ENCODE data around the gene ZNF335. TPM values are rescaled to one million over a fixed set of nuclear protein-coding genes. Genes with fewer than 3 reads are reported as not detected.
"Not testable (repeated sequence)": the region's sequence is repeated elsewhere in the genome, so short reads cannot be mapped to it uniquely, and the experiment has no call there.

ZNF335 gene
- total and polyA plus RNA-seq, 2 experiments from 2014 or later: 13.5 to 28.1 TPM

DNA sequence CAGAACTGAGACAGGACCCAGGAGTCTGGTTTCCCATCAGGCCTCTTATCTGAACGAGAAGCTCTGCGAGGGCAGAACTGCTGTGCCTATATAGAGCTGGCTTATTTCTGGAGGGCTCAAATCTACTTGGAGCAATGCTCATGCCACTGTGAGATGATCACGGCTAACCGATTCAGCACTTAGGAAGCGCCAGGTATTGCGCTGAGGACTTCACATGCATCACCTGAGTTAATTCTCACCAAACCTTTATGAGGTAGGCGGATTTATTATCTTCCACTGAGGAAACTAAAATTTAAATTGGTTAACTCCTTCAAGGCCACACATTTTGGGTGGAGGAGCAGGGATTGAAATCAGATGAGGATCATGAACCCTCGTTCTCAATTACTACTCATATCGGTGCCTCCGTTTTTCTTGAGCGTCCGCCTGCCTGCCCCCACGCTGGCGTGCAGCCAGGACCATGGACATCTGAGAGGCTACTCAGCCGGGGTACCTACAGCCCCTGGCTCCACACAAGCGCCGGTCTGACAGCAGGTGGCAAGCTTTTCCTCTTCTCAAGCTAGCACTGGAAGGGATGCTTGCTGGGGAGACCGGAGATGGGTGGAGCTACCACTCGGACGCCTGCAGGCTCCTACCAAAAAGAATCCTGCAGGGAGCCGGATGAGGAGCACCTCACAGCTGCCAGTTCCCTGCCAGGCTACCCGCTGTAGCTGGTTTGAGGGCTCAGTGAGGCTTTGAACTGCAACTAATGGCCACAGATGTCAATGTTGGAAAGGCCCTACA, 38.5 kb downstream of the ZNF335 start:
- peak overlapping the region; percentile 68 for H3K4me3 ChIP-seq
- DNase-seq (ENCODE audit: low read depth in 1 of 2, low spot score in 1 of 2): peak; percentile 79 to 80
- TF ChIP-seq, protein P1, sequence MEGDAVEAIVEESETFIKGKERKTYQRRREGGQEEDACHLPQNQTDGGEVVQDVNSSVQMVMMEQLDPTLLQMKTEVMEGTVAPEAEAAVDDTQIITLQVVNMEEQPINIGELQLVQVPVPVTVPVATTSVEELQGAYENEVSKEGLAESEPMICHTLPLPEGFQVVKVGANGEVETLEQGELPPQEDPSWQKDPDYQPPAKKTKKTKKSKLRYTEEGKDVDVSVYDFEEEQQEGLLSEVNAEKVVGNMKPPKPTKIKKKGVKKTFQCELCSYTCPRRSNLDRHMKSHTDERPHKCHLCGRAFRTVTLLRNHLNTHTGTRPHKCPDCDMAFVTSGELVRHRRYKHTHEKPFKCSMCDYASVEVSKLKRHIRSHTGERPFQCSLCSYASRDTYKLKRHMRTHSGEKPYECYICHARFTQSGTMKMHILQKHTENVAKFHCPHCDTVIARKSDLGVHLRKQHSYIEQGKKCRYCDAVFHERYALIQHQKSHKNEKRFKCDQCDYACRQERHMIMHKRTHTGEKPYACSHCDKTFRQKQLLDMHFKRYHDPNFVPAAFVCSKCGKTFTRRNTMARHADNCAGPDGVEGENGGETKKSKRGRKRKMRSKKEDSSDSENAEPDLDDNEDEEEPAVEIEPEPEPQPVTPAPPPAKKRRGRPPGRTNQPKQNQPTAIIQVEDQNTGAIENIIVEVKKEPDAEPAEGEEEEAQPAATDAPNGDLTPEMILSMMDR (IDR thresholded peaks at IDR 0.05; ENCODE audit: low read depth, low read length): peak; percentile 25
- peaks cover 4% of the 10 kb centered on the region for H3K4me1 ChIP-seq (ENCODE audit: low read depth)
- H3K9me3 ChIP-seq (ENCODE audit: low read depth): no peaks in the 10 kb centered on the region
- peak overlapping the region; percentile 99 for H3K27ac ChIP-seq
- H3K36me3 ChIP-seq: peaks cover 5% of the 10 kb centered on the region
- no peaks in the 10 kb centered on the region for H3K27me3 ChIP-seq

DNA sequence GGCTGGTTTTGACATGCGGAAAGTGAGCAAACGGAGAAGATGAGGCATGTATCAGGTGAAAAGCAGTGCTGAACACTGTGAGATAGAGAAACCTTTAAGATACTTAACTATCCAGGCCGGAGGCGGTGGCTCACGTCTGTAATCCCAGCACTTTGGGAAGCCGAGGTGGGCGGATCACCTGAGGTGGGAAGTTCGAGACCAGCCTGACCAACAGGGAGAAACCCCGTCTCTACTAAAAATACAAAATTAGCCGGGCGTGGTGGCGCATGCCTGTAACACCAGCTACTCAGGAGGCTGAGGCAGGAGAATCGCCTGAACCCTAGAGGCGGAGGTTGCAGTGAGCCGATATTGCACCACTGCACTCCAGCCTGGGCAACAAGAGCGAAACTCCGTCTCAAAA, 40.3 kb downstream of the ZNF335 start:
- not testable (repeated sequence) for H3K4me3 ChIP-seq; H3K9me3 ChIP-seq (ENCODE audit: low read depth); H3K4me1 ChIP-seq (ENCODE audit: low read depth); H3K36me3 ChIP-seq; DNase-seq (ENCODE audit: low read depth in 1 of 2, low spot score in 1 of 2); H3K27ac ChIP-seq; H3K27me3 ChIP-seq

DNA sequence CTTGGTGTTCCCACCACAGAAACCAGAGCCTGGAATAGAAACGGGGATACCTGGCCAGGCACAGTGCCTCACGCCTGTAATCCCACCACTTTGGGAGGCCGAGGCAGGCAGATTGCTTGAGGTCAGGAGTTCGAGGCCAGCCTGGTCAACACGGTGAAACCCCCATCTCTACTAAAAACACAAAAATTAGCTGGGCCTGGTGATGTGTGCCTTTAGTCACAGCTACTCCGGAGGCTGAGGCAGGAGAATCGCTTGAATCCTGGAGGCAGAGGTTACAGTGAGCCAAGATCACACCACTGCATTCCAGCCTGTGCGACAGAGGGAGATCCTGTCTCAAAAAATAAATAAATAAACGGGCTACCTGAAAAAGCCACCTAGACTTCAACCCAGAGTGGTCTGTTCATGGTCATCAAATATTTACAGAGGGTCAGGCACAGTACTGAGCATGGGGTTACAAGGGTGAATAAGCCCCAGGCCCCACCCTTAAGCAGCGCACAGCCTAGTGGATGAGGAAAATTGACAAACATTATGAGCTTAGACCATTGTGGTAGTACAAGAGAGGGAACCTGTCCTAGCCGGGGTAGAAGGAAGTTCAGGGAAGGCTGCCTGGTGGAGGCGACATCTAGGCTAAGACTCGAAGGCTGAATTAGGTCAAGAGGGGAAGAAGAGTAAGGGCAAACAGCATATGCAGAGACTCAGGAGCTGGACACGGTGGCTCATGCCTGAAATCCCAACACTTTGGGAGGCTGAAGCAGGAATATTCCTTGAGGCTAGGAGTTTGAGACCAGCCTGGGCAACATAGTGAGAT, 44.7 kb downstream of the ZNF335 start:
- TF ChIP-seq, protein P1 (IDR thresholded peaks at IDR 0.05; ENCODE audit: low read depth, low read length): no peak
- no peaks in the 10 kb centered on the region for H3K27me3 ChIP-seq
- peaks cover 5% of the 10 kb centered on the region for H3K4me1 ChIP-seq (ENCODE audit: low read depth)
- no peak for DNase-seq (ENCODE audit: low read depth in 1 of 2, low spot score in 1 of 2)
- H3K36me3 ChIP-seq: no peaks in the 10 kb centered on the region
- no peak overlapping the region for H3K27ac ChIP-seq
- H3K9me3 ChIP-seq (ENCODE audit: low read depth): no peaks in the 10 kb centered on the region
- no peak overlapping the region for H3K4me3 ChIP-seq

DNA sequence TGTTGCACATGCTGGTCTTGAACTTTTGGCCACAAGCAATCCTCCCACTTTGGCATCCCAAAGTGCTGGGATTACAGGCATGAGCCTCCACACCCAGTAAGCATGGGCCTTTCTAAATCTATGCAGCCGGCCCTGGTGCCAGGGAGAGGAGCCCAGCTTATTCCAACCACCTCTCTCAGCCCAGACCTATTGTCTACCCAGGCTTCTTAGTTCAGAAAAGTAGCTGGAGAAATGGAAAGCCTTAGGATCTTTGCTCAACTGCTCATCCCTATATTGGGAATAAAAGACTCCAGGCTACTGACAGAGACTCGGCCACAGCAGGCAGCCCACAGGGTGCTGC, 45.3 kb downstream of the ZNF335 start:
- no peaks in the 10 kb centered on the region for H3K27me3 ChIP-seq
- H3K4me3 ChIP-seq: no peak overlapping the region
- no peak for DNase-seq (ENCODE audit: low read depth in 1 of 2, low spot score in 1 of 2)
- peaks cover 8% of the 10 kb centered on the region for H3K4me1 ChIP-seq (ENCODE audit: low read depth)
- H3K36me3 ChIP-seq: no peaks in the 10 kb centered on the region
- H3K27ac ChIP-seq: no peak overlapping the region
- H3K9me3 ChIP-seq (ENCODE audit: low read depth): no peaks in the 10 kb centered on the region
- TF ChIP-seq, protein P1 (IDR thresholded peaks at IDR 0.05; ENCODE audit: low read depth, low read length): no peak

DNA sequence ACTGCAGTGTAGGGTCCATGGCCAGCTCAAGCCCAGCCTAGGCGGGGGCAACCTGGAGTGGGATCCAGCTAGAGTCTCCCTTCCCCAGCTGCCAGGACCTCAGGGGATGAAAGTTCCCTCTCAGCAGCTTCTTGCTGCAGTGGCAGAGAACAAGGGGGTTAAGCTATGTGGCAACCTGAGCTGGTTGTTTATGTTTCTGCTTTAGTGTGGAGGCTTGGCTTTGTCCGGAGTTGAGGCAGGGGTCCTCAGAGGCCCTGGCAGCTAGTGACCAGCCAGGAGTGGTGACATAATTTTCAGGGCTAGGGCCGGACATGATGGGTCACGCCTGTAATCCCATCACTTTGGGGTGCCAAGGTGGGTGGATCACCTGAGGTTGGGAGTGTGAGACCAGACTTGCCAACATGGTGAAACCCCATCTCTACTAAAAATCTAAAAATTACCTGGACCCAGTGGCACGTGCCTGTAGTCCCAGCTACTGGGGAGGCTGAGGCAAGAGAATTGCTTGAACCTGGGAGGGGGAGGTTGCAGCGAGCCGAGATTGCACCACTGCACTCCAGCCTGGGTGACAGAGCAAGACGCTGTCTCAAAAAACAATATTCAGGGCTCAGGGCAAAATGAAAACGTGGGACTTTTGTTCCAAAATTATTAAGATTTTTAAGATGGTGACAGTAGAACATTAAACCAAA, 46.0 kb downstream of the ZNF335 start:
- Histone ChIP-seq H3K27me3 (no peaks in the 10 kb centered on the region), H3K27ac (no peak overlapping the region), H3K36me3 (no peaks in the 10 kb centered on the region), H3K4me1 (ENCODE audit: low read depth) (peaks cover 8% of the 10 kb centered on the region), H3K9me3 (ENCODE audit: low read depth) (no peaks in the 10 kb centered on the region), H3K4me3 (no peak overlapping the region)
- TF ChIP-seq, protein P1 (IDR thresholded peaks at IDR 0.05; ENCODE audit: low read depth, low read length): no peak
- no peak for DNase-seq (ENCODE audit: low read depth in 1 of 2, low spot score in 1 of 2)
